Mammary epithelial cell (primary cell): ENCODE measurements around the gene TECPR2.

Experiments used
- EZH2 ChIP-seq: IDR thresholded peaks from 2 replicates; pipeline ENCODE4 v1.6.1; 2012; ENCODE audit warnings: low read length, inconsistent platforms, borderline replicate concordance
- TF ChIP-seq, protein P1 (sequence below), 2 donors: IDR thresholded peaks in 1 of 2; conservative IDR thresholded peaks in 1 of 2; 2 replicates each; pipeline ENCODE4 v1.5.1; 2011 to 2012; ENCODE audit warnings: inconsistent platforms in 2 of 2, low read length in 2 of 2, mild to moderate bottlenecking in 2 of 2, control low read depth in 1 of 2, low read depth in 1 of 2; ENCODE audit not compliant: insufficient read depth in 1 of 2; ENCODE audit errors: extremely low read depth in 1 of 2

DNA sequence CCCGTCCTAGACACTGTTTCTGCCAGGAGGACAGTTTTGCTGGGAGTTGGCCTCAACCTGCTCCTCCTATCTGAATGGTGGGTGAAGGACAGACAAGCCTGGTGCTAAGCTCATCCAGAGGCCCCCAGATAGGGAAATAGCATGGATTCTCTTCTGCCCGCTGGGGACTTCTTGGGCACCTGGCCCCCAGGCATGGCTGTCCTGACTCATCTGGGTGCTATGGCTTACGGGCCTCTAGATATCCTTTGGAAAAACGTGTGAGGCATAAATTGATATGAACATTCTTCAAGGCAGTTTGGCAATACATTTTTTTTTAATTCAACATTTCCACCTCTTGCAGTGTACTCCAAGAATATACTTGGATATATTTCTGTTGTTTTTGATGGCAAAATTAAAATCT, 8.6 kb downstream of the TECPR2 start:
- TF ChIP-seq, protein P1, sequence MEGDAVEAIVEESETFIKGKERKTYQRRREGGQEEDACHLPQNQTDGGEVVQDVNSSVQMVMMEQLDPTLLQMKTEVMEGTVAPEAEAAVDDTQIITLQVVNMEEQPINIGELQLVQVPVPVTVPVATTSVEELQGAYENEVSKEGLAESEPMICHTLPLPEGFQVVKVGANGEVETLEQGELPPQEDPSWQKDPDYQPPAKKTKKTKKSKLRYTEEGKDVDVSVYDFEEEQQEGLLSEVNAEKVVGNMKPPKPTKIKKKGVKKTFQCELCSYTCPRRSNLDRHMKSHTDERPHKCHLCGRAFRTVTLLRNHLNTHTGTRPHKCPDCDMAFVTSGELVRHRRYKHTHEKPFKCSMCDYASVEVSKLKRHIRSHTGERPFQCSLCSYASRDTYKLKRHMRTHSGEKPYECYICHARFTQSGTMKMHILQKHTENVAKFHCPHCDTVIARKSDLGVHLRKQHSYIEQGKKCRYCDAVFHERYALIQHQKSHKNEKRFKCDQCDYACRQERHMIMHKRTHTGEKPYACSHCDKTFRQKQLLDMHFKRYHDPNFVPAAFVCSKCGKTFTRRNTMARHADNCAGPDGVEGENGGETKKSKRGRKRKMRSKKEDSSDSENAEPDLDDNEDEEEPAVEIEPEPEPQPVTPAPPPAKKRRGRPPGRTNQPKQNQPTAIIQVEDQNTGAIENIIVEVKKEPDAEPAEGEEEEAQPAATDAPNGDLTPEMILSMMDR (conservative IDR thresholded peaks at IDR 0.05 in 1 of 2, IDR thresholded peaks at IDR 0.05 in 1 of 2; ENCODE audit: extremely low read depth in 1 of 2, insufficient read depth in 1 of 2, low read depth in 1 of 2, low read length in 2 of 2): no peak
- no peak for TF ChIP-seq EZH2
